ENCODE results near the gene SHFL. TPM values are rescaled to one million over a fixed set of nuclear protein-coding genes. Genes with fewer than 3 reads are reported as not detected.

SHFL gene
- total RNA-seq, 1 donor from 2014 or later, result 8.2 TPM

DNA sequence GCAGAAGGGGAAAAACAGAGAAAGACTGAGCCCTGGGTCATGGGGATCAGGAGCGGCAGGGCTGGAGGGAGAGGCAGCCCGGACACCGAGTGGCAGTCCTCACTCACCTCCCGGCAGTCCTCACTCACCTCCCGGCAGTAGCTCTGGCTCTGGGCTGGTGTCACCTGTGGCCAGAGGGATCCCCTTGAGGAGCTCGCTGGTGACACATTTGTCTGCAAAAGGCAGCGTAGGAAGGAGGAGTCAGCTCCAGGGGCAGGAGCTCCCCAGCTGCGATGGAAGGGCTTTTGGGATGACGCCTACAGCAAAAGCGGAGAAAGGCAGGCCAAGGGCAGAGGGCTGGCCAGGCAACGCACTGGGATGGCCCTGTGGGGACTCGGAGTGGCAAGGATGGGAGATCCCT is 32.8 kb downstream of the SHFL start:
- intact Hi-C loops (cut with micrococcal nuclease), result no loop called here
- DNase-seq, result no peak
- ATAC-seq, result no peak

DNA sequence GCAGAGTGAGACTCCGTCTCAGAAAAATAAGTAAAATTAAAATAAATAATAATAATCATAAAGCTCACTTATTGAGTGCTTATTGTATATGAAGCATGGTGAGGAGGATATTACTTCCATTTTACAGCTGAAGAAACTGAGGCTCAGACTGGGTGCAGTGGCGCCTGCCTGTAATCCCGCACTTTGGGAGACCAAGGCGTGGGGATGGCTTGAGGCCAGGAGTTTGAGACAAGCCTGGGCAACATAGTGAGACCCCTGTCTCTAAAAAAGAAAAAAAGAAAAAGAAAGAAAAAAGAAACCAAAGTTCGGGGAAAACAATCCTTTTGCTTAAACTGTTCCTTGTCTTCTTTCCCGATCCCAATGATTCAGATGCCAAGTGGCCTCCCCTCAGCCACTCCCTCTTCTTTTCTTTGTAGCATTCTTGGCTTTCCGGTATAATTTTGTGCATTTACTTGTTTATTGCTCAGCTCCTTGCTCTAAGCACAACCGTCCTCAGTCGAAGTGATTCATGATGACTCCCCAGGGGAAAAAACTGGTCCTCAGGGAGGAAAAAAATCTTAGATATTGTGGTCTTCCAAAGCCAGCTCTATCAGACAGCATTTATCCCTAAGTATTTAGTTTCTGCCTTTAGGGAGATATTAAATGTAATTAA is 34.5 kb downstream of the SHFL start:
- ATAC-seq (peak; percentile 14), DNase-seq (no peak)
- intact Hi-C loops (cut with micrococcal nuclease), result no loop called here

DNA sequence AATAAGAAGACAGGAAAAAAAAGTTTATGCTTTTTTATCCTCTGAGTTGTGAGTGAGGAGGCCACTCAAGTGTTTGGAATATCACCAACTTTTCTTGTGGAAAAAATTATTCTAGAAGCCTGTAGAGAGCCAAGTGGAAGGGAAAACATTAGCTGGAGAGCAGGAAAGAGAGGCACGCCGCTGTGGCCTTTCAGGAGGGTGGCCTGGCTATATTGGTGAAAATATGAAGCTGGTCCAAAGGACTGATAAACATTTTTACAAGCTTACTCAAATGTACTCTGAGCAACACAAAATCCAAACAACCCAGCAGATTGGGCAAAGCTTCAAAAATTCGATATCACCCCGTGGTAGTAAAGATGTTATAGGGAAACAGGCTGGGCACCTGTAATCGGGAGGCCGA is 35.9 kb downstream of the SHFL start:
- intact Hi-C loops (cut with micrococcal nuclease), result no loop called here
- DNase-seq (no peak), ATAC-seq (no peak)

DNA sequence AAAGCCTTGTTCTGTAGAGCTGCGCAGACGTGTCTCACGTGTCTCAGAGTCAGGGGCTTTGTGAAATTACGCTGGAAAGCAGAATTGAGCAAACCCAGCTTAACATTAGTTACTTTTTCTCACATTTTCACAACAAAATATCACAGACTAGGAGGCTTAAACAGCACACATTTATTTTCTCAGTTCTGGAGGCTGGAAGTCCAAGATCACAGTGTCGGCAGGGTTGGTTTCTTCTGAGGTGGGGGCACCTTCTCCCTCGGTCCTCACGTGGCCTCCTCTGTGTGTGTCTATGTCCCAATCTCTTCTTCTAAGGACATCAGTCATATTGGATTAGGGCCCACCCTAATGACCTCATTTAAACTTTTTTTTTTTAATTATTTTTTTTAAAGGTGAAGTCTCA is 38.3 kb downstream of the SHFL start:
- DNase-seq, result no peak
- no peak for ATAC-seq
- intact Hi-C loops (cut with micrococcal nuclease), result no loop called here

DNA sequence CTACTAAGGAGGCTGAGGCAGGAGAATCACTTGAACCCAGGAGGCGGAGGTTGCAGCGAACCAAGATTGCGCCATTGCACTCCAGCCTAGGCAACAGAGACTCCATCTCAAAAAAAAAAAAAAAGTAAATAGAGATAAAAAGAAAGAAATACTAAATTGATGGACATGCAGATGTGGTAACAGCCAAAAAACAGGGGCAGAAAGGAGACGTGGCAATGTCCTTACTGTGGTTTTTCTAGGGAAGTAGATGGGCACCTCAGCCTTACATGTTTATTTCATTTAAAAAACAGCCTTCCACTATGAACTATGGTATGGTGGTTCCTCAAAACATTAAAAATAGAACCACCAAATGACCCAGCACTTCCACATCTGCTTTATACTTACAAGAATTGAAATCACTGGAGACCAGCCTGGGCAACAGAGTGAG is 40.1 kb downstream of the SHFL start:
- peak; percentile 33 for ATAC-seq
- intact Hi-C loops (cut with micrococcal nuclease), result no loop called here

DNA sequence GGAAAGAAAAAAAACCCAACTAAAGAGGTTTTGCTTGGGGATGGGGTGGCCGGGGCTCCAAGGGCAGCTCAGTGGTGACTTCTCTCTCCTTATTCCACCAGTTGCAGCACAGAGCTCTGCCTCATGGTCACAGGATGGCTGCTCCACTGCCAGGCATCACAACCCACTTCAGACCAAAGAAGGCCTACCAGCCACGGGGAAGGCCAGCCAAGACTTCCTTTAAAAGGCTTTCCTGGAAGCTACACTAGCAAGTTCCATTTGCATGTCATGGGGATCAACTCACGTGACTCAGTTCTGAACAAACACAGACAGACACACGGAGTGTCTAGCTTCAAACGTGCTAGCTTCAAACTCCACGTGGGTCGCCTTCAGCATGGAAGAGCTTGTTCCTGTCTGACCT is 46.8 kb downstream of the SHFL start:
- intact Hi-C loops (cut with micrococcal nuclease), result no loop called here
- ATAC-seq, result no peak
- DNase-seq, result no peak

More for the DNA sequence above, 40.1 kb downstream of the SHFL start:
- DNase-seq, result no peak

DNA sequence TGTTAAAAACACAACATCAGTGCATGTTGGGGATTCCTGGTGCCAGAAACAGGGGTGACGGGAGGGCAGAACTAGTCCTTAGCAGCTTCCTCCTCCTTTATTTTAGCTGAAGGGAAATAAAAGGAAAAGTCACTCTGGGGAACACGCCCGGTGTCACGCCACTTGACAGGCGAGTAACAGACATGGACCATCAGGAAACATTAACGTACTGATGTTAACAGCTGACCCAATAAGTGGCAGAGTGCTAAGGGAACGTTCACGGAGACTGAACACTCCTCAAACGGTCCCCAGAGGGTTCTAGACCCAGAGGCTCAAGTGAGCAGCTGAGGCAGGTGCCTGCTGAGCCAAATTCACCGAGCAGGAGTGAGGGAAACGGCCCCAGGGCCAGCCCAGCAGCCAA is 47.5 kb downstream of the SHFL start:
- ATAC-seq, result no peak
- intact Hi-C loops (cut with micrococcal nuclease), result no loop called here
- no peak for DNase-seq

DNA sequence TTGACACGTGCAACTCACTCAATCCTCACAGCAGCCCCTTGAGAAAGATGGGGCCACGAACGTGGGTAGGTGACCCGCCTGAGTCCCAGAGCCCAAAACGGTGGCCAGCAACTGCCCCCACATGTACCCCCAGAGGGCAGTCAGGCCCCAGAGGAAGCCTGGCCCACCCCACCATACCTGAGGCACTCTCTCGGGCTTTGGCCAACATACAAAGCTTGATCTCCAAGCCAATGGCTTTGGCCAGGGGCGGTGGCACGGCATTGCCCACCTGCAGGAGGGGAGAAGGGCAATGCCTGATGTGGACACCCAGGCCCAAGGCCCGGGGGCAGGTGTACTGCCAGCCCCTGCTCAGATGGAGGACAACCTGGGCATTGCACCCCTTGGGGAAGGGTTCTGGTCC is 47.9 kb downstream of the SHFL start:
- intact Hi-C loops (cut with micrococcal nuclease), result no loop called here
- ATAC-seq, result no peak
- DNase-seq, result no peak

DNA sequence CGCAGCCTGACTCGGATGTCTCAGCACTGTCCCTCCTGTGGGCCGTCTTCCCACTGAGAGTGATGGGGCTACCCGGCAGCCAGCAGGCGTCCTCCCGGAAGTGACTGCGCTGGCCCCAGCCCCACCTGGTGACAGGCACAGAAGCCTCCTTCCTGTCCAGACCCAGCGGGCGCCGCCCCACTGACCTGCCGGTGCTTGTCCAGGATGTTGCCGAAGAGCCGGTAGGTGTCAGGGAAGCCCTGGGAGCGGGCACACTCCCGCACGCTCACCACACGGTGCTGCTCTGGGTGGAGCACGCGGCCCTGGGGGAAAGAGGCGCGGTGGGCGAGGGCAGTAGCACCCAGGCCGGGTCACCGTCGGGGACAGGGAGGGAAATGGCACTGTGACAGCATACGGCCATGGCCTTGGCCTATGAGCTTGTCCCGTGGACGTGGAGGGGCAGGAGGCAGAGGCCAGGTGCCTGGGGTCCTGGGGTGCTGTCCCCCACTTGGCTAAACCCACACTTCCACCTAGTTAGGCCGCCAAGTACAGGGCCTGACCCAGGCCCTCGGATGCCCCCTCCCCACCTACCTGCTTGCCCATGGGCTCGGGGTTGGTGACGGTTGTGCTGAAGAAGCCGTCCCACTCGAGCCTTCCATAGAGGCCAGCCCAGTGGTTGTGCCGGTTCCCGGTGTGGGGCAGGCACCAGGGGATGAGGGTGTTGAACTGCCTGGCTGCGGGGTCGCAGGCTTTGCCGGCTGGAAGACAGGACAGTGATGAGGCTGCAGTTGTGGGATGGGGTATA is 49.6 kb downstream of the SHFL start:
- ATAC-seq (no peak), DNase-seq (no peak)
- intact Hi-C loops (cut with micrococcal nuclease), result no loop called here

DNA sequence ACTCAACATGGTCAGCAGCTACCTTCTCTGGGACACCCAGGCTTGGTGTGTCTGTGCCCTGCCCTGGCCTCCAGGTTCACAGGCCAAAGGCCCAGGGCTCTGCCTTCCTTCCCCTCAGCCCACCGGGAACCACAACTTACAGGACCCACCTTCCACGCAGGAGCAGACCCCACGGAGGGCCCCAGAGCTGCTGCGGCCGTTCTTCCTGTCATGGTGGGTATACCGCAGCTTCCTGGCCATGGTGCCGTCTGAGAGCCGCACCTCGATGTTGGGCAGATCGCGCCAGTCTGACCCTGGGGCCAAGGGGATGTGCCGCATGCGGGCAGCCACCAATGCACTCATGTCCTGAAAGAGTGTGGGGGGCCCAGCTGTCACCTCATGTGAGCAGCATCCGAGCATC is 50.8 kb downstream of the SHFL start:
- intact Hi-C loops (cut with micrococcal nuclease), result no loop called here
- DNase-seq (no peak), ATAC-seq (no peak)

DNA sequence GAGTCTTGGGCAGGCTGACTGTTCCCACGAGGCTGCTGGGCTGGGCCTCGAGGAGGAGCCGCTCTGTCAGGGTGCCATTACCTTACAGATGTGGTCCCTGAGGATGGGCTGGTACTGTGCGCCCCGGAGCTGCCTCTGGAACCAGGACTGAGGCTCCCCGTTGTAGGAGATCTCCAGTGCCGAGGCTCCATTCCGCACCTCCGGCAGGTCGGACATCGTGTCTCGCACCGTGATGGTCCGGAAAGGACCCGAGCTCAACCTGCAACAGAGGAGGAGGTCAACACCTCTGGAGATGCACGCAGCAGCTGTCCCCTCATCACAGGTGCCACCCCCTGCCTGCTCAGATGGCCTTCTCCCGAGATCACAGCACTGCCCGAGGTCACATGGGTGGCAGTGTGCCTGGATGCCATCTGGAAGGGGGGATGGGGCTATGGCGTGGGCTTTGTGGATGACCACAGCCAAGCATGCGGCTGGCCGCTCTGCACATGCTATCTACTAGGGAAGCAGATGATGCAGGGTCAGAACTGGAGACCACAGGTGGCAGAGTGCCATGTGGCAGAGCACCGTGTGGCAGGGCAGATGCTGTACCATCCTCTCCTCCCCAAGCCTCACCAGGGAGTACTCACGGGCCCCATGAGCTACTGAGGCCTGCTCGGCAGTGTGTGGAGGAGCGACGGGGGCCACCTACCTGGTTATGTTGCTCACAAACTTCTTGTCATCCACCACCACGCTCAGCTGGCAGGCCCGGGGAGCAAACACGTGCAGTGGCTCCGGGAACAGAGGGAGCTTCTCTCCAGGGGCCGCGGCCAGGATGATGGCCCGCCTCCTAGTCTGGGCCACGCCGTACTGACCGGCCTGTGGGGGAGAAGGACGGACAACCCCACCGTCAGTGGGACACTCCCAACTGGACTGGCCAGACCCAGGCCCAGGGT is 51.9 kb downstream of the SHFL start:
- no peak for ATAC-seq
- DNase-seq, result no peak
- intact Hi-C loops (cut with micrococcal nuclease), result no loop called here

DNA sequence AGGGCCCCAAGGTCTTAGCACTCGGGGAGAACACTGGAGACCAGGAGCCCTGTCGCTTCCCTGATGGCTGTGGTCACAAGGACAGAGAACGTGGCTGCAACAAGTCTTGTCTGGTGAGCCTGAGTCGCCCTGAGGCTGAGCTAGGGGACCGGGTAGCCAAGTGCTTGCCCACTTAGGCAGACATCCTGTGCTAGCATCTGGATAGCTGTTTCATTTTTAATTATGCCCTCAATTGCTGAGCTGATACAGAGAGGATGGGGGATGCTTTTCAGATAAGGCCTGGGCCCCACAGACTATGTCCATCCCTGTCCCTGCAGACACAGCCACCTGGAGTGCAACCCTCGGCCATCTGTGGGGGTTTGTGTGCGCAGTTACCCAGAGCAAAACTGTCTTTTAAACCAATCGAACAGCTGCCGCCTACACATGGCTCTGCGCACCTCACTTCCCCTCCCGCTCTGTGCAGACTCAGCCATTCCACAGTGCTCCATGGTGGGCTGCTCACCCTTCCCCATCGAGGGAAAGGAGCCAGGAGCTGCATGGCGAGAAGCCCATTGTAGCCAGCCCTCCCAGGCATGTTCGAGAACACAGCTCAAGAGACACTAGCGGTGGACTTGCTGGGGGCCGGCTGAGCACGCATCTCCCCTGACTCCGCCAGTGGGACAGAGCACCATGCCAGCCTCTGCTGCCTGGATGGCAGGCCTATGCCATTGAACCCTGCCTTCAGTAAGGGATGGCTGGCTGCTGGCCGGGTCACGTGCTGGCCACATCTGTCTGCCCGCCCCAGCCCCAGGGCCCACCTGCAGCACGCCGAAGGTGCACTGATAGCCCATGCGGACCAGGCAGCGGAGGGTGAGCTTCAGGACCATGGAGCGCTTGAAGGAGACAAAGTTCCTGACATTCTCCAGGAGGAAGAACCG is 53.0 kb downstream of the SHFL start:
- ATAC-seq (no peak), DNase-seq (no peak)

DNA sequence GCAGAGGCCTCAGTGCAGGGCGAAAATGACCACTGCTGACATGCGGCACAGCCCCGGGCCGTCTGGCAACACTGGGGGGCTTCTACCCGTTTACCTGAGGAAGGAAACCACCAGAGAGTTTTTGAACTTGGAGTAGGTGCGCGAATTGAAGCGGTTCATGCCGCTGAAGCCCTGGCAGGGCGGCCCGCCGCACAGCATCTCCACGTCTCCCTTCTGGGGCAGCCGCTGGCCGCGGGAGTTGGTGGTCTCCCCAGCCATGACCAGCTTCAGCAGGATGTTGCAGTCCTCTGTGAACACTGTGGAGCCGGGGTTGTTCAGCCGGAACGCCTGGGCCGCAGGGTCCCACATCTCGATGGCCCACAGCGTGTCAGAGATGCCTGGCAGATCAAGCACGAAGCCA is 53.8 kb downstream of the SHFL start:
- intact Hi-C loops (cut with micrococcal nuclease), result no loop called here
- DNase-seq (no peak), ATAC-seq (no peak)

More for the DNA sequence above, 53.0 kb downstream of the SHFL start:
- intact Hi-C loops (cut with micrococcal nuclease), result no loop called here

DNA sequence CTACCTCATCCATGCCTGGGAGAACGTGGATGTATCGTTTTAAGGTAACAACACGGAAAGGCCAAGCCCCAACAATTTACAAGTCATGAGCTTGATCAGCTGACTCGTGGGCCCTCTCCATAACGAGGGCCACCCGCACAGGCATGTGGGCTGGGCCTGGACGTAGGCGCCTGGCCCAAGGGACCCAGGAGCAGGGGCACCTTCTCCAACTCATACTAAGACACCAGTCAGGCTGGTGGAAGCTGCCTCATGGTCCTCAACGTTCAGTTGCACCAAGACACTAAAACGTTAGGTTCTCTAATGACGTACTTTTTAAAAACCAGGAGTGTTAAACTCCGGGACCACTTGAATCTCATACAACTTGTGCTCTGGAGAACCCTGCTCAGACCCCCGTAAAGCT is 55.4 kb downstream of the SHFL start:
- DNase-seq (no peak), ATAC-seq (no peak)
- intact Hi-C loops (cut with micrococcal nuclease), result no loop called here

DNA sequence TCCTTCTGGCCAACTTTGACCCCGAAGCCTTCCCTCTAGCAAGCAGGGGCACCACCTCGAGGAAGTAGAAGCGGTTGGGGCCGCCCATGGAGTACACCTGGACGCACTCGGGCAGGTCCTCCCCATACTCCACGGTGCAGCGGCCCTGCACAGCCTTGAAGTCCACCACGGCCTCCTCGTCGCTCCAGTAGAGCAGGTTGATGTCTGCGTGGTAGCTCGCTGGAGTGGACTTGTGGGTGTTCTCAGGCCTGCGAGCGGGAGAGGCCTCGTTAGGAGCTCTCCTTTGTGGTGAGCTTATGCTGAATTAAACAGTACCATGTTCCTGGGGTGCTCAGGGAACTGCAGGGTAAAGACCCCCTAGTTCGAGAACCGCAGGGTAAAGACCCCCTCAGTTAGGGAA is 55.9 kb downstream of the SHFL start:
- DNase-seq (no peak), ATAC-seq (no peak)
- intact Hi-C loops (cut with micrococcal nuclease), result no loop called here
